K562 (cell line): Measurements from ENCODE around the gene PLCL2. TPM values are rescaled to one million over a fixed set of nuclear protein-coding genes. Genes with fewer than 3 reads are reported as not detected.

Experiments used
- ATAC-seq: fragments of 200-7000 bp; cut with Tn5 transposase; 3 replicates; pipeline ENCODE4 v1.9.1; 2020; ENCODE audit warnings: moderate library complexity
- BruUV-seq: library from RNA; stranded (reverse); fragments of 400-500 nt; replicated peaks from 2 replicates; lab custom pipeline; 2021; lab: Mats Ljungman, UMichigan
- CTCF ChIA-PET: fragments of 300-600 bp; formaldehyde crosslinking; extraction: SDS; loops from one replicate; lab custom pipeline; 2021; ENCODE audit warnings: low intra/inter-chr PET ratio; lab: Yijun Ruan, JAX
- POLR2A ChIA-PET: fragments of 300-600, 350-650 bp; sonication (Branson Sonifier 250); formaldehyde crosslinking; extraction: SDS; loops from one replicate; lab custom pipeline; 2021; ENCODE audit warnings: antibody characterized with exemption, inconsistent platforms; lab: Yijun Ruan, JAX
- DNase-seq, 4 experiments: peaks; one replicate each; pipeline versions ENCODE4 v3.0.0 to v3.0.0-alpha.2; 2011 to 2018; ENCODE audit warnings: low spot score in 3 of 4, mixed read lengths in 3 of 4; ENCODE audit errors: extremely low read depth in 1 of 4
- FAIRE-seq: peaks from 2 replicates; lab custom pipeline; 2011; peaks lifted over from hg19 to GRCh38; lab: Jason Lieb, UNC
- H2AFZ ChIP-seq: 2 replicates; pipeline ENCODE4 v1.6.0; 2011; ENCODE audit warnings: low read depth, low read length, control low read depth, inconsistent platforms
- H3K27ac ChIP-seq: fragments of 200-600 bp; 3 replicates; pipeline ENCODE4 v1.8.0; 2011; ENCODE audit warnings: low read depth, mild to moderate bottlenecking, control low read depth, inconsistent platforms, low read length, moderate library complexity, mixed read lengths; ENCODE audit errors: extremely low read depth
- H3K27me3 ChIP-seq, 2 experiments: fragments of 300-600 bp in 1 of 2; 2 replicates in 1 of 2; 3 replicates in 1 of 2; pipeline versions ENCODE4 v1.6.0 to v1.8.0; 2011; ENCODE audit warnings: inconsistent platforms in 2 of 2, low read length in 2 of 2, mild to moderate bottlenecking in 1 of 2, mixed read lengths in 1 of 2, moderate library complexity in 1 of 2; ENCODE audit not compliant: control insufficient read depth in 2 of 2, insufficient read depth in 2 of 2
- H3K36me3 ChIP-seq: fragments of 300-600 bp; 3 replicates; pipeline ENCODE4 v1.8.0; 2011; ENCODE audit warnings: mild to moderate bottlenecking, low read length, inconsistent platforms; ENCODE audit not compliant: control insufficient read depth, insufficient read depth
- H3K4me1 ChIP-seq, 2 experiments: fragments of 200-600 bp in 1 of 2; replicated peaks in 1 of 2; 2 replicates in 1 of 2; 3 replicates in 1 of 2; pipeline versions ENCODE4 v1.5.1 to v1.8.0; 2011; ENCODE audit warnings: inconsistent platforms in 2 of 2, low read length in 2 of 2, mild to moderate bottlenecking in 1 of 2, mixed read lengths in 1 of 2, moderate library complexity in 1 of 2; ENCODE audit not compliant: control insufficient read depth in 2 of 2, insufficient read depth in 2 of 2
- H3K4me2 ChIP-seq: 2 replicates; pipeline ENCODE4 v1.6.1; 2011; ENCODE audit warnings: low read length, control low read depth, inconsistent platforms, mixed read lengths; ENCODE audit not compliant: insufficient read depth
- H3K4me3 ChIP-seq: fragments of 200-600 bp; sonication (generic), shearing (Covaris generic); 2 replicates; pipeline ENCODE4 v1.5.1; 2016; ENCODE audit warnings: control low read depth, inconsistent platforms
- H3K79me2 ChIP-seq: fragments of 200-600 bp; 3 replicates; pipeline ENCODE4 v1.8.0; 2011; ENCODE audit warnings: low read length, inconsistent platforms; ENCODE audit not compliant: control insufficient read depth, insufficient read depth
- H3K9ac ChIP-seq, 2 experiments: 2 replicates each; pipeline versions ENCODE4 v1.6.0 to v1.6.1; 2011; ENCODE audit warnings: low read depth in 2 of 2, low read length in 2 of 2, control low read depth in 1 of 2, inconsistent platforms in 1 of 2, mild to moderate bottlenecking in 1 of 2, mixed read lengths in 1 of 2; ENCODE audit not compliant: insufficient read depth in 1 of 2
- H3K9me1 ChIP-seq: one replicate; pipeline ENCODE4 v1.6.0; 2011; ENCODE audit warnings: inconsistent platforms, mild to moderate bottlenecking, low read length, moderate library complexity; ENCODE audit not compliant: control insufficient read depth, insufficient read depth
- H3K9me3 ChIP-seq: replicated peaks from 2 replicates; pipeline ENCODE4 v1.5.1; 2011; ENCODE audit warnings: low read depth, low read length, inconsistent platforms; ENCODE audit not compliant: control insufficient read depth, insufficient read depth
- H4K20me1 ChIP-seq: replicated peaks from 2 replicates; pipeline ENCODE4 v1.6.1; 2011; ENCODE audit warnings: low read length, inconsistent platforms, mixed read lengths; ENCODE audit not compliant: control insufficient read depth, insufficient read depth
- ELK3 ChIP-seq: fragments of 450-650 bp; formaldehyde crosslinking; IDR thresholded peaks from 2 replicates; pipeline ENCODE4 v1.4.0; 2020; ENCODE audit warnings: mild to moderate bottlenecking
- HMGXB4 ChIP-seq: sonication (generic); formaldehyde crosslinking; IDR thresholded peaks from 2 replicates; pipeline ENCODE4 v1.8.1; 2023; ENCODE audit warnings: mild to moderate bottlenecking, missing genetic modification reagents
- NBN ChIP-seq: fragments of 450-650 bp; IDR thresholded peaks from 2 replicates; pipeline ENCODE4 v1.6.1; 2016; ENCODE audit warnings: low read depth, mild to moderate bottlenecking
- POLR2AphosphoS2 ChIP-seq: IDR thresholded peaks from 2 replicates; pipeline ENCODE4 v1.6.1; 2012; ENCODE audit warnings: low read length, improper control_type of control experiment
- TBP ChIP-seq: optimal IDR thresholded peaks from 2 replicates; pipeline ENCODE3; 2011; ENCODE audit warnings: low read depth, low read length, improper control_type of control experiment
- TGIF2 ChIP-seq: sonication (generic); formaldehyde crosslinking; IDR thresholded peaks from 2 replicates; pipeline ENCODE4 v1.8.1; 2022; ENCODE audit warnings: mild to moderate bottlenecking, missing genetic modification reagents, moderate library complexity
- WGBS: fragments of 100-300 bp; shearing (Covaris generic); methylation state at CpG from one replicate; pipeline ENCODE4 v1.1.6; 2016; ENCODE audit warnings: low coverage, mixed read lengths; ENCODE audit not compliant: insufficient coverage; ENCODE audit errors: missing lambda C conversion rate; 5-methylcytosine and 5-hydroxymethylcytosine counted together
- in situ Hi-C: fragments of 300-500 bp; cut with MboI; formaldehyde crosslinking; loops from 4 replicates; pipeline ENCODE4 v1.15.0; 2018; ENCODE audit warnings: inconsistent platforms, mixed read lengths
- intact Hi-C: fragments of 100-400 bp; cut with micrococcal nuclease; formaldehyde crosslinking; loops from 2 replicates; pipeline ENCODE4 v1.14.2; 2022
- polyA plus RNA-seq, 8 experiments: library from polyadenylated mRNA; depleted of rRNA in 4 of 8; stranded (reverse) in 5 of 8; unstranded in 3 of 8; fragments of >200 nt; fragmentation: Nextera tagmentation in 2 of 8; fragmentation: Illumina TruSeq in 1 of 8; extraction: Ambion mirVana in 2 of 8; extraction: Trizol in 1 of 8; gene quantifications; 2 replicates each; pipeline versions ENCODE4 v1.2.1 to v1.2.3, GENCODE V29; 2011 to 2014; ENCODE audit warnings: inconsistent platforms in 1 of 8, missing spikeins in 1 of 8
- total RNA-seq, 7 experiments: library from RNA; depleted of rRNA in 6 of 7; stranded (reverse); fragments of >200 nt in 6 of 7; fragmentation: Illumina TruSeq in 2 of 7; extraction: Trizol in 2 of 7; gene quantifications; 2 replicates each; pipeline versions ENCODE4 v1.2.1 to v1.2.3, GENCODE V29; 2011 to 2021; ENCODE audit warnings: low replicate concordance in 1 of 7

PLCL2 gene
- total and polyA plus RNA-seq, 9 of the 15 experiments (the other 6 are each of a cell fraction or from before 2014, with no cell fraction given) = 0.03 to 0.18 (median 0.11) TPM; not detected in 2

GRCh38 chr3:16875876-16876550, 8.7 kb upstream of the PLCL2 start:
- no TSS peak for BruUV-seq
- no peak overlapping the region for H3K4me3 ChIP-seq
- TF ChIP-seq NBN (no peak), TBP (no peak), HMGXB4 (CRISPR knock-in tag) (no peak), ELK3 (CRISPR knock-in tag) (no peak), POLR2AphosphoS2 (no peak), TGIF2 (CRISPR knock-in tag) (no peak)
- H3K9ac ChIP-seq = no peak overlapping the region
- FAIRE-seq = no peak
- no peak for ATAC-seq
- no peaks in the 10 kb centered on the region for H4K20me1 ChIP-seq
- WGBS = 0% methylated on average over 3 of the region's 3 CpGs
- H3K4me2 ChIP-seq = no peak overlapping the region
- H3K4me1 ChIP-seq = no peaks in the 10 kb centered on the region
- no peaks in the 10 kb centered on the region for H3K9me1 ChIP-seq
- ChIA-PET POLR2A (no interaction called here), CTCF (no interaction called here)
- no peak overlapping the region for H3K27ac ChIP-seq
- H3K9me3 ChIP-seq = no peaks in the 10 kb centered on the region
- no peak for DNase-seq
- no peaks in the 10 kb centered on the region for H3K36me3 ChIP-seq
- H3K27me3 ChIP-seq = no peaks in the 10 kb centered on the region
- intact Hi-C loops (no loop called here), in situ Hi-C loops (no loop called here)
- H2AFZ ChIP-seq = no peak overlapping the region
- H3K79me2 ChIP-seq = no peaks in the 10 kb centered on the region
